ENCODE measurements around the gene HDGF.

The HDGF gene

GRCh38 chr1:156775799-156776198 lies 24.3 kb upstream of the HDGF start:
- DNase-seq (ENCODE audit: low read depth, low spot score) = no peak
- H3K4me3 ChIP-seq (ENCODE audit: insufficient read length, low read depth) = no peak overlapping the region
- H3K27me3 ChIP-seq (ENCODE audit: insufficient read depth, insufficient read length) = no peaks in the 10 kb centered on the region
- H3K4me1 ChIP-seq (ENCODE audit: insufficient read depth, insufficient read length) = no peaks in the 10 kb centered on the region
- no peaks in the 10 kb centered on the region for H3K9me3 ChIP-seq (ENCODE audit: insufficient read depth, low read length)
- H3K36me3 ChIP-seq (ENCODE audit: insufficient read depth, insufficient read length, low read length) = peaks cover 45% of the 10 kb centered on the region
- TF ChIP-seq ZNF274 (IDR thresholded peaks at IDR 0.05; ENCODE audit: low read depth, low read length) = no peak
- no peak for TF ChIP-seq SUZ12 (IDR thresholded peaks at IDR 0.05; ENCODE audit: extremely low read depth, insufficient read depth, insufficient read length)
- TF ChIP-seq YY1 (IDR thresholded peaks at IDR 0.05; ENCODE audit: insufficient read depth, insufficient read length) = no peak
- no peak overlapping the region for H3K9ac ChIP-seq (ENCODE audit: insufficient read length, low read depth)

GRCh38 chr1:156773607-156774006 lies 22.1 kb upstream of the HDGF start:
- H3K9me3 ChIP-seq (ENCODE audit: insufficient read depth, low read length) = no peaks in the 10 kb centered on the region
- peaks cover 63% of the 10 kb centered on the region for H3K36me3 ChIP-seq (ENCODE audit: insufficient read depth, insufficient read length, low read length)
- DNase-seq (ENCODE audit: low read depth, low spot score) = no peak
- no peak for TF ChIP-seq YY1 (IDR thresholded peaks at IDR 0.05; ENCODE audit: insufficient read depth, insufficient read length)
- TF ChIP-seq ZNF274 (IDR thresholded peaks at IDR 0.05; ENCODE audit: low read depth, low read length) = no peak
- H3K4me3 ChIP-seq (ENCODE audit: insufficient read length, low read depth) = no peak overlapping the region
- H3K4me1 ChIP-seq (ENCODE audit: insufficient read depth, insufficient read length) = peaks cover 2% of the 10 kb centered on the region
- no peaks in the 10 kb centered on the region for H3K27me3 ChIP-seq (ENCODE audit: insufficient read depth, insufficient read length)
- no peak overlapping the region for H3K9ac ChIP-seq (ENCODE audit: insufficient read length, low read depth)

DNA sequence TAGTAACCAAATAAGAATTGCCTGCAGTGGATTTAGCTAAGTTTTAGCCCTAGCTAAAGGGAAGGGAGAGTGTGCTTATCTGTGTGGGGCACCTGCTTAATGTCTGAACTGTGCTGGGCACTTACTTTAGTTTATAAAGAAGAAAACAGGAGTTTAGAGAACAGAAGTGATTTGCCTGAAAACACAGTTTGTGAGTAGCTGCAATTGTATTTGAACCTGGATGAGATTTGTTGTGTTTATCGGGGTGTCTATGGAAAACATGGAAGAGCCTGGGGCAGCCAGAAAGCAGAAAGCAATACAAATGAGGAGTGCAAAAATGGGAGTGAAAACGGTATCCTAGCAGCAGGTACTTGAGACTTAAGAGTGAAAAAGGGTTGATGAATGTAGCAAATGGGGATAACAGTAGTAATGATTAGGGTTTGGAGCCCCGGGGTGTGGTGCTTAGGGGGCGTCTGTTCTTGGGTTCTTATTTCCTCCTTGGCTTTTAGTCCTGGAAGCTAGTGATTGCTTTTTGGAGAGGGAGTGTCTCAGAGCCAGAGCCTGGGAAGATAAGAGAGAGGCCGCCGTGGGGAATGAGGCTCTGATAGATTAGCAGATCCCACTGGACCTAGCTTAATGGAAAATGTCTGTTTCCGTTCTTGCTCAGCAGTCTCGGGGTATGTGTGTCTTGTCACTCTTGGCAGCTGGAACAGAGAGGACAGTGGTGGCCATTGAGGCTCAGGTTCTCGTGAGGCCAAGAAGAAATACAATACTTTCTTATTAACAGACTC lies 21.4 kb upstream of the HDGF start:
- H3K9me3 ChIP-seq (ENCODE audit: insufficient read depth, low read length) = no peaks in the 10 kb centered on the region
- H3K36me3 ChIP-seq (ENCODE audit: insufficient read depth, insufficient read length, low read length) = peaks cover 66% of the 10 kb centered on the region
- no peak overlapping the region for H3K4me3 ChIP-seq (ENCODE audit: insufficient read length, low read depth)
- no peak for DNase-seq (ENCODE audit: low read depth, low spot score)
- H3K27me3 ChIP-seq (ENCODE audit: insufficient read depth, insufficient read length) = no peaks in the 10 kb centered on the region
- peaks cover 2% of the 10 kb centered on the region for H3K4me1 ChIP-seq (ENCODE audit: insufficient read depth, insufficient read length)
- H3K9ac ChIP-seq (ENCODE audit: insufficient read length, low read depth) = no peak overlapping the region
- no peak for TF ChIP-seq SUZ12 (IDR thresholded peaks at IDR 0.05; ENCODE audit: extremely low read depth, insufficient read depth, insufficient read length)
- TF ChIP-seq YY1 (IDR thresholded peaks at IDR 0.05; ENCODE audit: insufficient read depth, insufficient read length) = no peak
- no peak for TF ChIP-seq ZNF274 (IDR thresholded peaks at IDR 0.05; ENCODE audit: low read depth, low read length)

GRCh38 chr1:156772222-156772621 lies 20.7 kb upstream of the HDGF start:
- peaks cover 61% of the 10 kb centered on the region for H3K36me3 ChIP-seq (ENCODE audit: insufficient read depth, insufficient read length, low read length)
- DNase-seq (ENCODE audit: low read depth, low spot score) = no peak
- no peaks in the 10 kb centered on the region for H3K27me3 ChIP-seq (ENCODE audit: insufficient read depth, insufficient read length)
- TF ChIP-seq ZNF274 (IDR thresholded peaks at IDR 0.05; ENCODE audit: low read depth, low read length) (no peak), SUZ12 (IDR thresholded peaks at IDR 0.05; ENCODE audit: extremely low read depth, insufficient read depth, insufficient read length) (no peak), YY1 (IDR thresholded peaks at IDR 0.05; ENCODE audit: insufficient read depth, insufficient read length) (no peak)
- H3K9ac ChIP-seq (ENCODE audit: insufficient read length, low read depth) = no peak overlapping the region
- peaks cover 2% of the 10 kb centered on the region for H3K4me1 ChIP-seq (ENCODE audit: insufficient read depth, insufficient read length)
- H3K9me3 ChIP-seq (ENCODE audit: insufficient read depth, low read length) = no peaks in the 10 kb centered on the region
- no peak overlapping the region for H3K4me3 ChIP-seq (ENCODE audit: insufficient read length, low read depth)

GRCh38 chr1:156768610-156769295 lies 17.3 kb upstream of the HDGF start:
- Histone ChIP-seq H3K36me3 (ENCODE audit: insufficient read depth, insufficient read length, low read length) (peaks cover 50% of the 10 kb centered on the region), H3K4me3 (ENCODE audit: insufficient read length, low read depth) (peak overlapping the region; percentile 96), H3K9ac (ENCODE audit: insufficient read length, low read depth) (peak overlapping the region; percentile 98), H3K9me3 (ENCODE audit: insufficient read depth, low read length) (no peaks in the 10 kb centered on the region), H3K27me3 (ENCODE audit: insufficient read depth, insufficient read length) (no peaks in the 10 kb centered on the region), H3K4me1 (ENCODE audit: insufficient read depth, insufficient read length) (peaks cover 7% of the 10 kb centered on the region)
- TF ChIP-seq ZNF274 (IDR thresholded peaks at IDR 0.05; ENCODE audit: low read depth, low read length) (no peak), SUZ12 (IDR thresholded peaks at IDR 0.05; ENCODE audit: extremely low read depth, insufficient read depth, insufficient read length) (no peak), YY1 (IDR thresholded peaks at IDR 0.05; ENCODE audit: insufficient read depth, insufficient read length) (no peak)
- no peak for DNase-seq (ENCODE audit: low read depth, low spot score)

DNA sequence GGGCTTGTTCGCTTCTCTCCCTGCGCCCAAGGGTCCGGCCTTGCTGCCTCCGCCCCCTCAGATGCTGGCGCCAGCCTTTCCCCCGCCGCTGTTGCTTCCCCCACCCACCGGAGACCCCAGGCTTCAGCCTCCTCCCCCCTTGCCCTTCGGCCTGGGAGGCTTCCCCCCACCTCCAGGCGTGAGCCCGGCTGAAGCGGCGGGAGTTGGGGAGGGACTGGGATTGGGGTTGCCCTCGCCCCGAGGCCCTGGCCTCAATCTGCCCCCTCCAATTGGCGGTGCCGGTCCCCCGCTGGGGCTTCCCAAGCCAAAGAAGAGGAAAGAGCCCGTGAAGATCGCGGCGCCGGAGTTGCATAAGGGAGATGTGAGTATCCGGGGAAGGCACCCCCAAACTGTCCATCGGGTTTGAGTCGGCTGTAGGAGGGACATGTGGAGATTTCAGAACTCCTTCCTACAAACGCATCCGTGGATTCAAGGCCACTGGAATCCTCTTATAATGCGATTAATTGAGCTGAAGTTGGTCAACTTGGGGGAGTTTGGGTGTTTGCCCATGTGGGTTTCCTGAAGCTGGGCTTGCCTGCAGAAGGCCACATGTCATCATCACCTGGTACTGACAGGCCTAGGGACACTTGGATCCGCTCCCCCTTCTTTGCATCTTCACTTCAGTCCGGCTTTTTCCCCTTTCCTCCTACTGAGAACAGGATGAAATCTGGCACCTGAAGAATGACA lies 16.6 kb upstream of the HDGF start:
- TF ChIP-seq ZNF274 (IDR thresholded peaks at IDR 0.05; ENCODE audit: low read depth, low read length) (no peak), YY1 (IDR thresholded peaks at IDR 0.05; ENCODE audit: insufficient read depth, insufficient read length) (no peak), SUZ12 (IDR thresholded peaks at IDR 0.05; ENCODE audit: extremely low read depth, insufficient read depth, insufficient read length) (no peak)
- DNase-seq (ENCODE audit: low read depth, low spot score) = peak; percentile 57
- Histone ChIP-seq H3K9ac (ENCODE audit: insufficient read length, low read depth) (peak overlapping the region; percentile 98), H3K4me1 (ENCODE audit: insufficient read depth, insufficient read length) (peaks cover 7% of the 10 kb centered on the region), H3K27me3 (ENCODE audit: insufficient read depth, insufficient read length) (no peaks in the 10 kb centered on the region), H3K9me3 (ENCODE audit: insufficient read depth, low read length) (no peaks in the 10 kb centered on the region), H3K36me3 (ENCODE audit: insufficient read depth, insufficient read length, low read length) (peaks cover 43% of the 10 kb centered on the region), H3K4me3 (ENCODE audit: insufficient read length, low read depth) (peak overlapping the region; percentile 96)
